Kidney epithelial cell (primary cell): ENCODE measurements around the gene LIN37. TPM values are rescaled to one million over a fixed set of nuclear protein-coding genes. Genes with fewer than 3 reads are reported as not detected.
"Not testable (repeated sequence)": the region's sequence is repeated elsewhere in the genome, so short reads cannot be mapped to it uniquely, and the experiment has no call there.

Experiments
- DNase-seq: peaks from one replicate; pipeline ENCODE4 v3.0.0-alpha.2; 2010; ENCODE audit warnings: low read depth
- H3K27me3 ChIP-seq: 2 replicates; pipeline ENCODE4 v1.6.0; 2011; ENCODE audit warnings: low read length; ENCODE audit not compliant: control insufficient read depth, insufficient read depth
- H3K36me3 ChIP-seq: 2 replicates; pipeline ENCODE4 v1.5.1; 2011; ENCODE audit warnings: low read length; ENCODE audit not compliant: control insufficient read depth, insufficient read depth
- H3K4me3 ChIP-seq: 2 replicates; pipeline ENCODE4 v1.5.1; 2011; ENCODE audit warnings: low read depth, mild to moderate bottlenecking, control low read depth, low read length
- total RNA-seq: library from RNA; depleted of rRNA; stranded (reverse); fragments of >200 nt; gene quantifications from 2 replicates; pipeline ENCODE4 v1.2.3, GENCODE V29; 2015
- TF ChIP-seq, protein P1 (sequence below): IDR thresholded peaks from 2 replicates; pipeline ENCODE4 v1.5.1; 2011; ENCODE audit warnings: mild to moderate bottlenecking, moderate library complexity, low read length, control low read depth, inconsistent platforms; ENCODE audit not compliant: insufficient read depth, poor library complexity, severe bottlenecking

Gene LIN37
- total RNA-seq, 1 donor from 2014 or later, result 22.0 TPM

DNA sequence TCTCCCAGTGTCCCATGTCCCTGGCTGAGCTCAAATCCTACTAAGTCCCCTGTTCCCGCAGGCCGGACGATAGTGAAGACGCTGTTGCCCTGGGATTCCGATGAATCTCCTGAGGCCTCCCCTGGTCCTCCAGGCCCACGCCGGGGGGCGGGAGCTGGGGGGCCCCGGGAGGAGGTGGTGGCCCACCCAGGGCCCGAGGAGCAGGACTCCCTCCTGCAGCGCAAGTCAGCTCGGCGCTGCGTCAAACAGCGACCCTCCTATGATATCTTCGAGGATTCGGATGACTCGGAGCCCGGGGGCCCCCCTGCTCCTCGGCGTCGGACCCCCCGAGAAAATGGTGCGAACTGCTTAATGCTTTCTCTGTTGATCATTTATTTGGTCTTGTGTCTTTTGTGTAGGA lies 24.7 kb upstream of the LIN37 start:
- no peak overlapping the region for H3K4me3 ChIP-seq
- no peaks in the 10 kb centered on the region for H3K27me3 ChIP-seq
- peaks cover 8% of the 10 kb centered on the region for H3K36me3 ChIP-seq
- TF ChIP-seq, protein P1, sequence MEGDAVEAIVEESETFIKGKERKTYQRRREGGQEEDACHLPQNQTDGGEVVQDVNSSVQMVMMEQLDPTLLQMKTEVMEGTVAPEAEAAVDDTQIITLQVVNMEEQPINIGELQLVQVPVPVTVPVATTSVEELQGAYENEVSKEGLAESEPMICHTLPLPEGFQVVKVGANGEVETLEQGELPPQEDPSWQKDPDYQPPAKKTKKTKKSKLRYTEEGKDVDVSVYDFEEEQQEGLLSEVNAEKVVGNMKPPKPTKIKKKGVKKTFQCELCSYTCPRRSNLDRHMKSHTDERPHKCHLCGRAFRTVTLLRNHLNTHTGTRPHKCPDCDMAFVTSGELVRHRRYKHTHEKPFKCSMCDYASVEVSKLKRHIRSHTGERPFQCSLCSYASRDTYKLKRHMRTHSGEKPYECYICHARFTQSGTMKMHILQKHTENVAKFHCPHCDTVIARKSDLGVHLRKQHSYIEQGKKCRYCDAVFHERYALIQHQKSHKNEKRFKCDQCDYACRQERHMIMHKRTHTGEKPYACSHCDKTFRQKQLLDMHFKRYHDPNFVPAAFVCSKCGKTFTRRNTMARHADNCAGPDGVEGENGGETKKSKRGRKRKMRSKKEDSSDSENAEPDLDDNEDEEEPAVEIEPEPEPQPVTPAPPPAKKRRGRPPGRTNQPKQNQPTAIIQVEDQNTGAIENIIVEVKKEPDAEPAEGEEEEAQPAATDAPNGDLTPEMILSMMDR, result no peak
- DNase-seq, result no peak

DNA sequence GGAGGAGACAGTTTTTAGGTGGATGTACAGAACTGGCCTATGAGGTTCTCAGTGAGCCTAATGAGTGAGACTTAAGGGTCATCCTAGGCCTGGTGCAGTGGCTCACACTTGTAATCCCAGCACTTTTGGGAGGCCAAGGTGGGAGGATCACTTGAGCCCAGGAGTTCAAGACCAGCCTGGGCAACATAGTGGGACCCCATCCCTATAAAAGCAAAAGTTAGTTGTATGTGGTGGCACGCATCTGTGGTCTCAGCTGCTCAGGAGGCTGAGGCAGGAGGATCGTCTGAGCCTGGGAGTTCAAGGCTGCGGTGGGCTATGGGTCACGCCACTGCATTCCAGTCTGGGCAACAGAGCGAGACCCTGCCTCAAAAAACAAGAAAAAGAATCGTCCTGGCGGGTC lies 24.2 kb upstream of the LIN37 start:
- not testable (repeated sequence) for H3K4me3 ChIP-seq, DNase-seq, H3K36me3 ChIP-seq, H3K27me3 ChIP-seq

DNA sequence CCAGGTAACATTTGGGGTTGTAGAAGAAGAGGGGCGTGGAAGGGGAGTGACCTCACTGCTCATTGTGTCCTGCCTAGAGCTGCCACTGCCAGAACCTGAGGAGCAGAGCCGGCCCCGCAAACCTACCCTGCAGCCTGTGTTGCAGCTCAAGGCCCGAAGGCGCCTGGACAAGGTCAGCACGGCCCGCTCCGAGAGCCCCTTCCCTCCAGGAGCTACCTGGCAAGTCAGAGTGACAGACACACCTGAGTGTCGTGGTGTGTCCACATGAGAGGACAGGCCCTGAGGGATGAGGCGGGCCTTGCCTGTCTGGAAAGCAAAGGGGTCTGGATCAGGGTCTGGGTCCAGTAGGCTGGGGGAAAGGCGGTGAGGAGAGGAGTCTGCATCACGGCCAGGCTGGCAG lies 23.8 kb upstream of the LIN37 start:
- TF ChIP-seq, protein P1, result no peak
- Histone ChIP-seq H3K36me3 (peaks cover 8% of the 10 kb centered on the region), H3K4me3 (no peak overlapping the region), H3K27me3 (no peaks in the 10 kb centered on the region)
- no peak for DNase-seq

DNA sequence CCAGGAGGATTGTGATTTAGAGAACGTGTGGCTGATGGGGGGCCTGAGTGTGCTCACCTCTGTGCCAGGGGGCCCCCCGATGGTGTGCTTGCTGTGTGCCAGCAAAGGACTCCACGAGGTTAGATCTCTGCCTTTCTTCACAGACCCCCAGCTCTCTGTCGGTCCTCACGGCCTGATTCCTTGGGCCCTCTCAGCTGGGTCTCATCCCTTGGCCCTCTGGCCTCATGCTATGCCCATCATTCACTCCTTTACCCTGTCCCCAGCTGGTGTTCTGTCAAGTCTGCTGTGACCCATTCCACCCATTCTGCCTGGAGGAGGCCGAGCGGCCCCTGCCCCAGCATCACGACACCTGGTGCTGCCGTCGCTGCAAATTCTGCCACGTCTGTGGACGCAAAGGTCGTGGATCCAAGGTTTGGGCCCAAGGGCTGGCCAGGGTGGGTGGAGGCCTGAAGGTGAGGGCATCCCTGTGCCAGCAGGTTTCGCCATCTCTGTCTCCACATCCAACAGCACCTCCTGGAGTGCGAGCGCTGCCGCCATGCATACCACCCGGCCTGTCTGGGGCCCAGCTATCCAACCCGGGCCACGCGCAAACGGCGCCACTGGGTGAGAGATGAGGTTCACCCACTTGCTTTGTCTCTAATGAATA lies 23.0 kb upstream of the LIN37 start:
- Histone ChIP-seq H3K4me3 (no peak overlapping the region), H3K27me3 (no peaks in the 10 kb centered on the region), H3K36me3 (peaks cover 9% of the 10 kb centered on the region)
- TF ChIP-seq, protein P1, result no peak
- DNase-seq, result no peak

DNA sequence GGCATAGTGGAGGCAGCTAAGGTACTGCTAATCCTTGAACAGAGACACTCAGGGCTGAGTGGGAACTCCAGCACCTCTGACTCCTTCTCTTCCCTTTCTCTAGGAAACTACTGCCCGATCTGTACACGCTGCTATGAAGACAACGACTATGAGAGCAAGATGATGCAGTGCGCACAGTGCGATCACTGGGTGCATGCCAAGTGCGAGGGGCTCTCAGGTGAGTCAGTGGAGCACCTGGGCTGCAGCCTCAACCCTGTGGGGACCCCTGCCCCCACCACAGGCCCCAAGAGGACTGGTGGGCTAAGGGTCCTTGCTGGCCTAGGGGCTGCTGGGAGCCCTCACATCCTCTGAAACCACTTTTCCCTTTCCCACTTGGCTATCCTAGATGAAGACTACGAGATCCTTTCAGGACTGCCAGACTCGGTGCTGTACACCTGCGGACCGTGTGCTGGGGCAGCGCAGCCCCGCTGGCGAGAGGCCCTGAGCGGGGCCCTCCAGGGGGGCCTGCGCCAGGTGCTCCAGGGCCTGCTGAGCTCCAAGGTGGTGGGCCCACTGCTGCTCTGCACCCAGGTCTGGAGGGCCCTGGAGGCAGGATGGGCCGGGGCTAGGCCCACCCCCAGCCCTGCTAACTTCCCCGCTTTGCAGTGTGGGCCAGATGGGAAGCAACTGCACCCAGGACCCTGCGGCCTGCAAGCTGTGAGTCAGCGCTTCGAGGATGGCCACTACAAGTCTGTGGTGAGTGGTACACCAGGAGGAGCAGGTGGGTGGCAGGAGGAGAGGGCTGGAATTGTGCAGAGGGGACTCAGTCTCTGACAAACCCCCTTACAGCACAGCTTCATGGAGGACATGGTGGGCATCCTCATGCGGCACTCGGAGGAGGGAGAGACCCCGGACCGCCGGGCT lies 21.1 kb upstream of the LIN37 start:
- DNase-seq, result no peak
- TF ChIP-seq, protein P1, result no peak
- no peak overlapping the region for H3K4me3 ChIP-seq
- H3K36me3 ChIP-seq, result peaks cover 9% of the 10 kb centered on the region
- H3K27me3 ChIP-seq, result no peaks in the 10 kb centered on the region

DNA sequence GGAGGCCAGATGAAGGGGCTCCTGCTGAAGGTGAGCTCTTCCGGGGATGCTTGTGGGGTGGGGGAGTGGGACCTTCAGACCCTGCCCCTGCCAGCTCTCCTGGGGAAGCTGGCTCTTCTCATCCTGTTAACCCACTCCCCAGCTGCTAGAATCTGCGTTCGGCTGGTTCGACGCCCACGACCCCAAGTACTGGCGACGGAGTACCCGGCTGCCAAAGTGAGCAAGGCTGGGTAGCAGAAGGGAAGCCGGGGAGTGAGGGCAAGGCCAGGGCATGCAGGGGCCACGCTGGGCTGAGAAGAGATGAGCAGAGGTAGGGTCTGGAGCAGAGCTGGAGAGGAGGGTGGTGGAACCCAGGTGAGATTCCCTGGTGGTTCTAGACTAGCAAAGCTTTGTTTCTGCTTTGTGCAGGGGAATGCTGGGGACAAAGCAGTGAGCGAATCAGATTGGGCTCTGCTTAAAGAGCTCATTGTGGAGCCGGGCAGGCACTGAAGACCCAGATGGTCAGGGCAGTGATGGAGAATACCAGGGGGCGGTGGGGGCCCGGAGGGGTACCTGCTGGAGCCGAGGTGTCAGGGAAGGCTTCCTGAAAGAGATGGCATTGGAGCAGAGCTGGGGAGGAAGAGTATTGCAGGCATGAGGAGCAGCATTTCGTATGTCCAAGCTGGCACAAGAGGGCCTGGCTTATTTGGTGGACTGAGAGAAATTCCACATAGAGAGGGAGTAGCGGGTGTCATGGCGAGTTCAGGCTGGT lies 20.2 kb upstream of the LIN37 start:
- TF ChIP-seq, protein P1, result no peak
- H3K4me3 ChIP-seq, result no peak overlapping the region
- peaks cover 8% of the 10 kb centered on the region for H3K36me3 ChIP-seq
- no peak for DNase-seq
- no peaks in the 10 kb centered on the region for H3K27me3 ChIP-seq
